Mesothelial cell of epicardium (in vitro differentiated cells): Measurements from ENCODE around the gene MTR. TPM values are rescaled to one million over a fixed set of nuclear protein-coding genes. Genes with fewer than 3 reads are reported as not detected.
"Not testable (repeated sequence)": the region's sequence is repeated elsewhere in the genome, so short reads cannot be mapped to it uniquely, and the experiment has no call there.

Experiments
- DNase-seq, 2 experiments: peaks; one replicate each; pipeline ENCODE4 v3.0.0; 2021; ENCODE audit warnings: low spot score in 2 of 2; ENCODE audit not compliant: unreplicated experiment in 2 of 2
- H3K27ac Mint-ChIP-seq: 2 replicates; pipeline ENCODE4 v1.8.0; 2021; ENCODE audit warnings: mixed read lengths
- H3K27me3 Mint-ChIP-seq: 2 replicates; pipeline ENCODE4 v1.8.0; 2021; ENCODE audit warnings: low read depth, mixed read lengths
- H3K36me3 Mint-ChIP-seq: 2 replicates; pipeline ENCODE4 v1.8.0; 2021; ENCODE audit warnings: mixed read lengths
- H3K4me1 Mint-ChIP-seq: 2 replicates; pipeline ENCODE4 v1.8.0; 2021; ENCODE audit warnings: mixed read lengths
- H3K4me3 Mint-ChIP-seq: 2 replicates; pipeline ENCODE4 v1.8.0; 2021; ENCODE audit warnings: mild to moderate bottlenecking, moderate library complexity, mixed read lengths
- H3K9me3 Mint-ChIP-seq: 2 replicates; pipeline ENCODE4 v1.8.0; 2021; ENCODE audit warnings: mixed read lengths
- total RNA-seq: library from RNA; stranded (reverse); gene quantifications from 3 replicates; pipeline ENCODE4 v1.2.1, GENCODE V29; 2021
- TF ChIP-seq, protein P1 (sequence below): fragments of 200-600 bp; sonication (generic); IDR thresholded peaks from one replicate; pipeline ENCODE4 v1.5.0; 2021; ENCODE audit warnings: antibody characterized with exemption; ENCODE audit not compliant: unreplicated experiment

The MTR gene
- total RNA-seq, 1 donor from 2014 or later: 62.5 TPM

DNA sequence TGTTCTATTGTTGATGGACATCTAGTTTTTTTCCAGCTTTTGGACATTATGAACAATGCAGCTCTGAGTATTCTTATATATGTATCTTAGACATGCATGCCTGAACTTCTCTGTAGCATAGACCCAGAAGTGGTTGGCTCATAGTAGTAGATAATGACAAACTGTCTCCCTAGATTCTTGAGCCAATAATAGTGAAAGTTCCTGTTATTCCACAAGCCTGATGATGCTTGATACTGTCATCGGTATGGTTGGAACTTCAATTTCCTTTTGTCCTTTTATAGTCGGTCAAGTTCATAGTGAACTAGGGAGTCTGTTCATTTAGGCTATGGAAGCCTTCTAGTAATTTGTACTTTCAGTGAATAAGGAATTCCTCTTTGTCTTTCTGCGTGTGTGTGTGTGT, 56.8 kb downstream of the MTR start:
- Mint-ChIP-seq H3K4me1 (peaks cover 28% of the 10 kb centered on the region), H3K9me3 (no peaks in the 10 kb centered on the region), H3K27me3 (no peaks in the 10 kb centered on the region)

DNA sequence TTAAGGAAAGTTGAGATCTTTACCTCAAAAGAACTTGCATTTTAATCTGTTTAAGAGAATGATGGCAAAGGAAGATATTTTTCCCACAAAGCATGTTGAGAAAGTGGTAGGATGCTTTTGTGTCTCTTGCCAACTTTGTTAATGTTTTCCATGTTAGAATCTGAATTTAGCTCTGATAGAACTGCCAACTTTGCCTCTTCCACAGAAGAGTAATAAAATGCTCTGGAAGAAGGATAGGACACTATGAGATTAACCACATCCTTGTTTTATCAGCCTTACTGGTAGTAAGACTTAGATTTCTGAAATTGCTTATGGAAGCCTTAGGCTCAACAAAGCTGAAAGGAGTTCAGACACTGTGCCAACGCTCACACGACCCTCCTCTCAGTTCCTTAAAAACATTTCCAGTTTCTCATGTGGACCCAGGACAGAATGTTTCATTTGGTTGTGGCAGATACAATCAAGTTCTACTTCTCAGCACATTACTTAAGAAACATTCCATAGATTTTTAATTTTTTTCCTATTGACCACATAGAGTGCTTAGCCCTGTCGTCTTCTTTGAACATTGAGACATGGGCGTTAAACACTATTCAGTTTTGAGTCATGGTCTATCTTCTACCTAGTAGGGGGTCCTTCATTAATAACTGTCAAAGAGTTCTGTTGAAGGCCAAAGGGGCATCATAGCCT, 59.0 kb downstream of the MTR start:
- H3K36me3 Mint-ChIP-seq: peaks cover 64% of the 10 kb centered on the region
- H3K4me3 Mint-ChIP-seq: no peak overlapping the region
- H3K4me1 Mint-ChIP-seq: peaks cover 21% of the 10 kb centered on the region
- DNase-seq: no peak
- H3K27ac Mint-ChIP-seq: no peak overlapping the region
- peaks cover 10% of the 10 kb centered on the region for H3K9me3 Mint-ChIP-seq
- no peaks in the 10 kb centered on the region for H3K27me3 Mint-ChIP-seq
- TF ChIP-seq, protein P1, sequence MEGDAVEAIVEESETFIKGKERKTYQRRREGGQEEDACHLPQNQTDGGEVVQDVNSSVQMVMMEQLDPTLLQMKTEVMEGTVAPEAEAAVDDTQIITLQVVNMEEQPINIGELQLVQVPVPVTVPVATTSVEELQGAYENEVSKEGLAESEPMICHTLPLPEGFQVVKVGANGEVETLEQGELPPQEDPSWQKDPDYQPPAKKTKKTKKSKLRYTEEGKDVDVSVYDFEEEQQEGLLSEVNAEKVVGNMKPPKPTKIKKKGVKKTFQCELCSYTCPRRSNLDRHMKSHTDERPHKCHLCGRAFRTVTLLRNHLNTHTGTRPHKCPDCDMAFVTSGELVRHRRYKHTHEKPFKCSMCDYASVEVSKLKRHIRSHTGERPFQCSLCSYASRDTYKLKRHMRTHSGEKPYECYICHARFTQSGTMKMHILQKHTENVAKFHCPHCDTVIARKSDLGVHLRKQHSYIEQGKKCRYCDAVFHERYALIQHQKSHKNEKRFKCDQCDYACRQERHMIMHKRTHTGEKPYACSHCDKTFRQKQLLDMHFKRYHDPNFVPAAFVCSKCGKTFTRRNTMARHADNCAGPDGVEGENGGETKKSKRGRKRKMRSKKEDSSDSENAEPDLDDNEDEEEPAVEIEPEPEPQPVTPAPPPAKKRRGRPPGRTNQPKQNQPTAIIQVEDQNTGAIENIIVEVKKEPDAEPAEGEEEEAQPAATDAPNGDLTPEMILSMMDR: no peak

More for the DNA sequence above, 56.8 kb downstream of the MTR start:
- H3K27ac Mint-ChIP-seq: no peak overlapping the region
- TF ChIP-seq, protein P1: no peak
- peaks cover 48% of the 10 kb centered on the region for H3K36me3 Mint-ChIP-seq
- DNase-seq: no peak
- H3K4me3 Mint-ChIP-seq: no peak overlapping the region

DNA sequence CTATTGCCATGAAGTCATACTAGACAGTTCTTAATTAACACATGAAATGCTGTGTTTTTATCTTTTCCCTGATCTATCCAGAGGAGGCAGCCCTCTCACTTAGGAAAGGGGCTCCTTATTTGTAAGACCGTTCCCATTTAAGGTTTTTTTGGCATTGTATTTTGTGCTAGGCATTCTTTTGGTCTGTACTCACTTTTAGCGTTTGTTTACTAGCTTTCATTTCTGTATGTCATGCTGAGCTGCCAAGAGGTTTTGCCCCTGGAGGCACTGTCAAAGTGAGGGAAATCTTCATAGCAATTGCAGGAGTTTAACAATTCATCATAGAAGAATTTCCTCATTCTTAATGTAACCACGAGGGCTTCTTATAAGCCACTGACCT, 59.5 kb downstream of the MTR start:
- peak overlapping the region; percentile 85 for H3K27ac Mint-ChIP-seq
- H3K27me3 Mint-ChIP-seq: no peaks in the 10 kb centered on the region
- peaks cover 10% of the 10 kb centered on the region for H3K9me3 Mint-ChIP-seq
- TF ChIP-seq, protein P1: no peak
- H3K4me3 Mint-ChIP-seq: no peak overlapping the region
- H3K36me3 Mint-ChIP-seq: peaks cover 64% of the 10 kb centered on the region
- DNase-seq: no peak
- H3K4me1 Mint-ChIP-seq: peaks cover 15% of the 10 kb centered on the region

DNA sequence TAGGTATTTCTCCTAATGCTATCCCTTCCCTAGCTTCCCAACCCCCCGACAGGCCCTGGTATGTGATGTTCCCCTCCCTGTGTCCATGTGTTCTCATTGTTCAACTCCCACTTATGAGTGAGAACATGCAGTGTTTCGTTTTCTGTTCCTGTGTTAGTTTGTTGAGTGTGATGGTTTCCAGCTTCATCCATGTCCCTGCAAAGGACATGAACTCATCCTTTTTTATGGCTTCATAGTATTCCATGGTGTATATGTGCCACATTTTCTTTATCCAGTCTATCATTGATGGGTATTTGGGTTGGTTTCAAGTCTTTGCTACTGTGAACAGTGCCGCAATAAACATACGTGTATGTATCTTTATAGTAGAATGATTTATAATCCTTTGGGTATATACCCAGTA, 61.6 kb downstream of the MTR start:
- H3K27me3 Mint-ChIP-seq, H3K27ac Mint-ChIP-seq, H3K9me3 Mint-ChIP-seq, H3K4me3 Mint-ChIP-seq, DNase-seq: not testable (repeated sequence)
- peaks cover 64% of the 10 kb centered on the region for H3K36me3 Mint-ChIP-seq
- peaks cover 16% of the 10 kb centered on the region for H3K4me1 Mint-ChIP-seq

DNA sequence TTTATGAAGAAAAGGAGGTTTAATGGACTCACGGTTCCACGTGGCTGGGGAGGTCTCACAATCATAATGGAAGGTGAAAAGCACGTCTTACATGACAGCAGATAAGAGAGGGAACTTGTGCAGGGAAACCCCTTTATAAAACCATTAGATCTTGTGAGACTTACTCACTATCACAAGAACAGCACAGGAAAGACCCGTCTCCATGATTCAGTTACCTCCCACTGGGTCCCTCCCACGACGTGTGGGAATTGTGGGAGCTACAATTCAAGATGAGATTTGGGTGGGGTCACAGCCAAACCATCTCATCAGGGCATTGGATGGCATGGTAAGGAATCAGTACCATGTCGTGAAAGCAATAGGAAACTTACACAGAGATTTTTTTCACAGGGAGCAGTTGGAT, 63.1 kb downstream of the MTR start:
- Mint-ChIP-seq H3K27me3 (no peaks in the 10 kb centered on the region), H3K27ac (no peak overlapping the region), H3K9me3 (peaks cover 10% of the 10 kb centered on the region), H3K4me3 (no peak overlapping the region), H3K4me1 (peaks cover 20% of the 10 kb centered on the region), H3K36me3 (peaks cover 68% of the 10 kb centered on the region)
- TF ChIP-seq, protein P1: no peak
- no peak for DNase-seq

DNA sequence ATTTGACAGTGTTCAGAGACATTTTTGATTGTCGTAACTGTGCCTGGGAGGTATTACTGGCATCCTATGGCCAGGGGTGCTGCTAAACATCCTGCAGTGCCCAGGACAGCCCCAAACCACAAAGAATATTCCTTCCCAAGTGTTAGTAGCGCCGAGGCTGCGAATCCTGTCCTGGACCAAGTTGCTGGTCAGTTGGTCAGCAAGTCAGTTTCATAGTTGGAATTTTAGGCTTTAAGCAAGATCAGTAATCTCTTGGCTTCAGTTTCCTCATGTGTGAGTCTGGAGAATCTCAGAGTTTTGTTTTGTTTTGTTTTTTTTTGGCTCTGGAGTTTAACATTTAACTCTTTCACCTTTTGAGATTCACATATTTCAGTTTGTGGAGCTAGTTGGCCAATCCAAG, 65.0 kb downstream of the MTR start:
- Mint-ChIP-seq H3K4me3 (no peak overlapping the region), H3K4me1 (peaks cover 9% of the 10 kb centered on the region), H3K27me3 (no peaks in the 10 kb centered on the region), H3K36me3 (peaks cover 72% of the 10 kb centered on the region), H3K27ac (no peak overlapping the region), H3K9me3 (peaks cover 10% of the 10 kb centered on the region)
- DNase-seq: no peak
- TF ChIP-seq, protein P1: no peak
